Activated T-helper 2 cell treated with anti-CD3 and anti-CD28 coated beads, Interferon-gamma antibody, Interleukin-2, Interleukin-4, amounts not matched to agents 10 μg/mL and 5 μg/mL and 100 μg/mL, durations not matched to agents 14 hours and 24 hours and 36 hours (primary cell): ENCODE measurements around the gene RUNX3. TPM values are rescaled to one million over a fixed set of nuclear protein-coding genes. Genes with fewer than 3 reads are reported as not detected.
"Not testable (repeated sequence)": the region's sequence is repeated elsewhere in the genome, so short reads cannot be mapped to it uniquely, and the experiment has no call there.

ENCODE experiments used
- DNase-seq: peaks from one replicate; pipeline ENCODE4 v3.0.0; 2021; ENCODE audit warnings: low spot score
- H3K27ac Mint-ChIP-seq: one replicate; pipeline ENCODE4 v1.8.0; 2021; ENCODE audit warnings: mixed read lengths
- H3K27me3 Mint-ChIP-seq: one replicate; pipeline ENCODE4 v1.8.0; 2021; ENCODE audit warnings: low read depth, mixed read lengths
- H3K36me3 Mint-ChIP-seq: one replicate; pipeline ENCODE4 v1.8.0; 2021; ENCODE audit warnings: low read depth, mixed read lengths
- H3K4me1 Mint-ChIP-seq: one replicate; pipeline ENCODE4 v1.8.0; 2021; ENCODE audit warnings: low read depth, mixed read lengths
- H3K4me3 Mint-ChIP-seq: one replicate; pipeline ENCODE4 v1.8.0; 2021; ENCODE audit warnings: low read depth, mild to moderate bottlenecking, moderate library complexity, mixed read lengths
- H3K9me3 Mint-ChIP-seq: one replicate; pipeline ENCODE4 v1.8.0; 2021; ENCODE audit warnings: mixed read lengths
- intact Hi-C: fragments of 100-400 bp; cut with micrococcal nuclease; formaldehyde crosslinking; loops from one replicate; pipeline ENCODE4 v1.15.1; 2023
- total RNA-seq: library from RNA; stranded (reverse); gene quantifications from 2 replicates; pipeline ENCODE4 v1.2.3, GENCODE V29; 2022

Gene RUNX3
- total RNA-seq, 1 donor from 2014 or later, result 129 TPM

GRCh38 chr1:24892188-24893153, 37.6 kb downstream of the RUNX3 start:
- Mint-ChIP-seq H3K27me3 (no peaks in the 10 kb centered on the region), H3K9me3 (peaks cover 10% of the 10 kb centered on the region), H3K4me3 (no peak overlapping the region), H3K36me3 (peaks cover 11% of the 10 kb centered on the region), H3K4me1 (no peaks in the 10 kb centered on the region), H3K27ac (no peak overlapping the region)
- intact Hi-C loops, result no loop called here
- no peak for DNase-seq

GRCh38 chr1:24891367-24891766, 38.7 kb downstream of the RUNX3 start:
- H3K36me3 Mint-ChIP-seq, result peaks cover 11% of the 10 kb centered on the region
- H3K4me1 Mint-ChIP-seq, H3K27me3 Mint-ChIP-seq, H3K27ac Mint-ChIP-seq, DNase-seq, H3K4me3 Mint-ChIP-seq, H3K9me3 Mint-ChIP-seq, intact Hi-C loops: not testable (repeated sequence)

- Mint-ChIP-seq H3K27ac (no peak overlapping the region), H3K9me3 (peaks cover 10% of the 10 kb centered on the region)
- intact Hi-C loops, result no loop called here
These were observed 39.2 kb downstream of the RUNX3 start for GRCh38 chr1:24890887-24891286.

GRCh38 chr1:24888971-24889676, 41.0 kb downstream of the RUNX3 start:
- Mint-ChIP-seq H3K36me3 (peaks cover 11% of the 10 kb centered on the region), H3K27me3 (peaks cover 20% of the 10 kb centered on the region), H3K4me3 (no peak overlapping the region), H3K4me1 (no peaks in the 10 kb centered on the region), H3K27ac (no peak overlapping the region), H3K9me3 (peaks cover 14% of the 10 kb centered on the region)
- DNase-seq, result no peak
- intact Hi-C loops, result no loop called here

More at GRCh38 chr1:24890887-24891286, 39.2 kb downstream of the RUNX3 start:
- no peak for DNase-seq
- H3K36me3 Mint-ChIP-seq, result peaks cover 11% of the 10 kb centered on the region
- H3K27me3 Mint-ChIP-seq, result peaks cover 7% of the 10 kb centered on the region
- H3K4me3 Mint-ChIP-seq, result no peak overlapping the region
- H3K4me1 Mint-ChIP-seq, result no peaks in the 10 kb centered on the region

GRCh38 chr1:24888061-24888970, 41.8 kb downstream of the RUNX3 start:
- no peak overlapping the region for H3K4me3 Mint-ChIP-seq
- DNase-seq, result no peak
- H3K27ac Mint-ChIP-seq, result no peak overlapping the region
- intact Hi-C loops, result no loop called here
- H3K36me3 Mint-ChIP-seq, result peaks cover 10% of the 10 kb centered on the region
- H3K4me1 Mint-ChIP-seq, result no peaks in the 10 kb centered on the region
- peaks cover 20% of the 10 kb centered on the region for H3K9me3 Mint-ChIP-seq
- H3K27me3 Mint-ChIP-seq, result peaks cover 28% of the 10 kb centered on the region

GRCh38 chr1:24886241-24886640, 43.8 kb downstream of the RUNX3 start:
- intact Hi-C loops, result no loop called here
- DNase-seq, result no peak
- Mint-ChIP-seq H3K27me3 (peaks cover 44% of the 10 kb centered on the region), H3K36me3 (no peaks in the 10 kb centered on the region), H3K4me1 (no peaks in the 10 kb centered on the region), H3K27ac (no peak overlapping the region), H3K9me3 (peaks cover 13% of the 10 kb centered on the region), H3K4me3 (no peak overlapping the region)

- peaks cover 57% of the 10 kb centered on the region for H3K27me3 Mint-ChIP-seq
- peaks cover 13% of the 10 kb centered on the region for H3K9me3 Mint-ChIP-seq
- intact Hi-C loops, result no loop called here
- DNase-seq, result no peak
- no peak overlapping the region for H3K27ac Mint-ChIP-seq
- H3K4me3 Mint-ChIP-seq, result no peak overlapping the region
- no peaks in the 10 kb centered on the region for H3K36me3 Mint-ChIP-seq
- H3K4me1 Mint-ChIP-seq, result no peaks in the 10 kb centered on the region
These were observed 45.3 kb downstream of the RUNX3 start for GRCh38 chr1:24884751-24885150.

- Mint-ChIP-seq H3K27ac (no peak overlapping the region), H3K27me3 (peaks cover 61% of the 10 kb centered on the region), H3K9me3 (peaks cover 13% of the 10 kb centered on the region), H3K36me3 (no peaks in the 10 kb centered on the region), H3K4me3 (no peak overlapping the region), H3K4me1 (peaks cover 2% of the 10 kb centered on the region)
- intact Hi-C loops, result no loop called here
- no peak for DNase-seq
These were observed 49.0 kb downstream of the RUNX3 start for GRCh38 chr1:24881034-24881433.

- Mint-ChIP-seq H3K4me3 (no peak overlapping the region), H3K27ac (no peak overlapping the region), H3K36me3 (no peaks in the 10 kb centered on the region), H3K9me3 (peaks cover 8% of the 10 kb centered on the region), H3K27me3 (peaks cover 48% of the 10 kb centered on the region), H3K4me1 (peaks cover 2% of the 10 kb centered on the region)
- no peak for DNase-seq
- intact Hi-C loops, result no loop called here
These were observed 51.0 kb downstream of the RUNX3 start for GRCh38 chr1:24878775-24879742.

GRCh38 chr1:24878045-24878444, 52.0 kb downstream of the RUNX3 start:
- H3K27ac Mint-ChIP-seq, result no peak overlapping the region
- H3K9me3 Mint-ChIP-seq, result no peaks in the 10 kb centered on the region
- intact Hi-C loops, result no loop called here
- H3K4me1 Mint-ChIP-seq, result peaks cover 2% of the 10 kb centered on the region
- no peak for DNase-seq
- no peak overlapping the region for H3K4me3 Mint-ChIP-seq
- H3K36me3 Mint-ChIP-seq, result no peaks in the 10 kb centered on the region
- H3K27me3 Mint-ChIP-seq, result peaks cover 38% of the 10 kb centered on the region

GRCh38 chr1:24875991-24876506, 54.0 kb downstream of the RUNX3 start:
- no peaks in the 10 kb centered on the region for H3K9me3 Mint-ChIP-seq
- H3K4me3 Mint-ChIP-seq, result no peak overlapping the region
- H3K27me3 Mint-ChIP-seq, result peaks cover 32% of the 10 kb centered on the region
- no peaks in the 10 kb centered on the region for H3K36me3 Mint-ChIP-seq
- no peak for DNase-seq
- intact Hi-C loops, result no loop called here
- no peak overlapping the region for H3K27ac Mint-ChIP-seq
- peaks cover 4% of the 10 kb centered on the region for H3K4me1 Mint-ChIP-seq
